ENCODE data around the gene LSM4.

The LSM4 gene

DNA sequence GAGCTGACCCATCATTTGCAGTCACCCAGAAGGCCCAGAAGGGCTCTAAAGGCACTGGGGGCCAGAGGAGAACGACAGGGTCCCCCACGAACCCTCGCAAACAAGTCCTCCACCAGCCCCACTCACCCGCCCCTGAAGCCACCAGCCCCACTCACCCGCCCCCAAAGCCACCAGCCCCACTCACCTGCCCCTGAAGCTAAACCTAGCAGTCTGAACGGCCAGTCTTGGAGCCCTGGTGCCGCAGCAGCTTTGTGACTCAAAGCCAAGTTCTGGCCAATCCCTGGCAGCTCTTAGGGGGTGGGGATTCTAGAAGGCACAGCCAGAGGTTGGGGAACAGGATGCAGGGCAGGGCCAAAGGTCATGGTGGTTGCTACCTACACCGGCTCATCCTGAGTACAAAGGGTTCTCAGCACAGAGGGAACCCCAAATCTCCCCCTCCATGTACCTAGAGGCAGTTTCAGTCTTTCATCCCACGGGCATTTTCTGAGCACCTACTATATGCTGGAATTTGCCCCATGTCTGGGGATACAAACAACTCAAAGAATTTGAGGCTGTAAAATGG, 48.6 kb downstream of the LSM4 start, which contains the start of gene IQCN:
IQCN (minus strand) TSS at position 234 of the 562 bp plus-strand sequence. CDS start 4,974 bp downstream, outside the sequence.
- peak; percentile 39 for DNase-seq

DNA sequence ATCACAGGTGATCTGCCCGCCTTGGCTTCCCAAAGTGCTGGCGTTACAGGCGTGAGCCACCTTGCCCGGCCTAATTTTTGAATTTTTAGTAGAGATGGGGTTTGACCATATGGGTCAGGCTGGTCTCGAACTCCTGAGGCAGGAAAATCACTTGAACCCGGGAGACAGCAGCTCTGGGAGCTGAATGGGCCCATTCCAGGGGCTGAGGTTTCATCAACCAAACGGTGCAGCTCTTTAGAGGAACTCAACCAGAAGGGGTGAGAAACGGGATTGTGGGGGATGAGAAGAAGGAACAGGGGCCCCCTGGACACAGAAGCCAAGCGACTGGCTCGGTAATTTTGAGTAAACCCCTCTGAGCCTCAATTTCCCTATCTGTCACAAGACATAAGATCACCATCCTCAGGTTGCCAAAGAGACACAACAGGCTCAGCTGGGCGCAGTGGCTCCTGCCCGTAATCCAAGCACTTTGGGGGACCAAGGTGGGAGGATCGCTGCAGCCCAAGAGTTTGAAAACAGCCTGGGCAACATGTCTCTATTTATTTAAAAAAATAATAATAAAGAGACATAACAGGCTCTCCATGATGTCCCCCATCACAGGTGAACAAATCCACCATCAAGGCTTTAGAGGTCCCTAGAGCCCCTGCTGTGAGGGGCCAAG, 49.2 kb downstream of the LSM4 start:
- DNase-seq: no peak

DNA sequence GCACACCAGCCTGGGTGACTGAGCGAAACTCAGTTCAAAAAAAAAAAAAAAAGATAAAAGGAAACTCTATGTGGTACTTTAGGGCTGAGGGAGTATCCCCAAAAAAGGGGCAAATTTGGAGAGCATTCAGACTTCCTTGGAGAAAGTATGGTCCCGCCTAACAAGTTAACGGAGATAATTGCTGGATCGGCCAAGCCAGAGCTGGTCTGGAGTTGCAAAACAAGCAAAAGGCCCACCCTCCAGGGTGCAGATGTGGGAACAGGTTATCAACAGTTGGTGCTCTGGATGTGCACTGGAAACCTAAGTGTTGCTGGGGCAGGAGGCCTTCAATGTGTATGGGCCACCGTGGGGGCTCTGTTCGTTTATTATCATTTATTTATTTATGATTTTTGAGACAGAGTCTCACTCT, 51.4 kb downstream of the LSM4 start:
- DNase-seq: no peak

DNA sequence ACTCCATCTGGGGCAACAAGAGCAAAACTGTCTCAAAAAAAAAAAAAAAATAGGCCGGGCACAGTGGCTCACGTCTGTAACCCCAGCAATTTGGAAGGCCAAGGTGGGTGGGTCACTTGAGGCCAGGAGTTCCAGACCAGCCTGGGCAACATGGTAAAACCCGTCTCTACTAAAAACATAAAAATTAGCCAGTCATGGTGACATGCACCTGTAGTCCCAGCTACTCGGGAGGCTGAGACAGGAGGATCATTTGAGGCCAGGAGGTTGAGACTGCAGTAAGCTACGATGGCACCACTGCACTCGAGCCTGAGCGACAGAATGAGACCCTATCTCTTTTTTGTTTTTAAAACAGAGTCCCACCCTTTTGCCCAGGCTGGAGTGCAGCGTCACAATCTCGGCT, 52.5 kb downstream of the LSM4 start:
- DNase-seq: no peak

DNA sequence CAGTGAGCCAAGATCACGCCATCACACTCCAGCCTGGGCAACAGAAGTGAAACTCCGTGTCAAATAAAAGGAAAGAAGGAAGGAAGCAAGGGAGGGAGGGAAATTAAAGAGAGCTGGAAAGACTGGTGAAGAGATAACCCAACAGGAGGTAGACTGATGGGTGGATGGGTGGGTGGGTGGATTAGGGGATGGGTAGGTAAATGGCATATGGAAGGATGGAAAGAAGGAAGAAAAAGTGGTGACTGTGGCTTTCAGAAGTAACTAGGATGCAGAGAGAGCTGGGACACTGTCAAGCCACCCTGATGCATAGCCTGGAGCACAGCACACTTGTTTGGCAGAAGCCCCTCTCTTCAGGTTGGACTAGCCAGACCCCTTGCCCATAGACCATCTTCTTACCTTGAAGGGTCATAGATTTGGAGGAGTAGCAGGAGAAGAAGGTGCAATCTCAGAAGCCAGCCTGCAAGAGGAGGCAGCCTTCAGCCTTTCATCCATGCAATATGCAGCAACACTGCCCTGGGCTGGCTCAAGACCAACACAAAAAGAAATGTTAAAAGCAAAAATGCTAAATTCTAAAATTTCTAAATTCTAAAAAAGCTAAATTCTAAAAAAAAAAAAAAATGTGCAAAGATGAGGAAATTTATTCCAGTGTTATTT, 53.7 kb downstream of the LSM4 start:
- no peak for DNase-seq

DNA sequence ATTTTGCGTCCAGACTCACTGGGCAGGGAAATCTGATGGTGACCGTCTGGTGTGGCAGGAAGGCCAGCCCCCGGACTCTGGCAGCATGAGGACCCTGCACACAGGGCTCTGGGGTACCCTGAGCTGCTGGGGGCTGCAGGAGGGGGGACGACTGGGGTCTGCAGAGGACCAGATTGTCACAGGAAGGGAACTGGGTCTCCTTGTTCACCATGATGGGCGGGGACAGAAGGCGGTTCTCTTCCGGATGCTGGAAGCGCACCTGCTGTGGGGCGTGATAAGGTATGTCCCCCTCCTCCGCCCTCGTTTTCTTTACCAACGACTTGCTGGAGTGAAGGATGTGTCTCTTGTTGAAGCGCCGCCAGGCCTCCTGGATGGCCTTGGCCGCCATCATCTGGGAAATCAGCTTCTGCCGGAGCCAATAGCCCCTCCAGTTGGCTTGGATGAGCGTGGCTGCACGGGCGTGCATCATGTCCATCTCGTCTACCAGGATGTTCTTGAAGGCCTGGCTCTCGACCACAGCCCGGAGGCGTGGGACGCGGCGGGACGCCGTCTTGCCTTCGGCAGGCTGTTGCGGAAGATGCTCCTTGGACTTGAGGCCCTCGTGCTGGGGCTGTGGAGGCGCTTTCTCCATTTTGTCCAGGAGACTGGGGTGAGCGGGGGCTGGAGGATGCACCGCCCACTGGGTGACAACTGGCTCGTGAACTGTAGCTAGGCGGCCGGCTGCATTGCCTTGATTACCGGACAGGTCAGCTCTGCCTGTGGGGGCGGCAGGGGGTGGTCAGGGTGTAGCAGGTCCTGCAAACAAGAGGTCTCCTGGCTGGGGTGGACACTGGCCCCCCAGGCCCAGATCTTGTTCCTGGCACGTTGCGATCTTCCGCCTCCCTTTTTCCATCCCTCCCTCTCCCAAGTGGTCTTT, 55.8 kb downstream of the LSM4 start:
- no peak for DNase-seq

DNA sequence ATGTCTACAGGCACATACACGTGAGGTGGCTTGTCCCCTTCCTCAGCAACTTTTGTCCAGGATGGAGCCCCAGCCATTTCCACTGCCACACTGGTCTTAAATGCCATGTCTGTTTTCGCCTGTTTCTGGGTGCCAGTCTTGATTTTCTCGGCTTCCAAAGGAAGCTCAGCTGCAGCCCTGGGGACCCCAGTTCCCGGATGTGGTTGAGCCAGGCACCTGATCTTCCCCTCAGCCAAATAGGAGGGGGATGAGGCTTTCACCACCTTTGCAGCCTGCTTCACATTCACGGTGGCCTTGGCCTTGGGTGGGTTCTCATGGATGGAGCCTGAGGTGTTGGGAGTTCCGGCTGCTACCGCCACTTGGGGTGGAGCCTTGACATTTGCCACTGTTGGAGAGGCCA, 57.3 kb downstream of the LSM4 start:
- DNase-seq: no peak

DNA sequence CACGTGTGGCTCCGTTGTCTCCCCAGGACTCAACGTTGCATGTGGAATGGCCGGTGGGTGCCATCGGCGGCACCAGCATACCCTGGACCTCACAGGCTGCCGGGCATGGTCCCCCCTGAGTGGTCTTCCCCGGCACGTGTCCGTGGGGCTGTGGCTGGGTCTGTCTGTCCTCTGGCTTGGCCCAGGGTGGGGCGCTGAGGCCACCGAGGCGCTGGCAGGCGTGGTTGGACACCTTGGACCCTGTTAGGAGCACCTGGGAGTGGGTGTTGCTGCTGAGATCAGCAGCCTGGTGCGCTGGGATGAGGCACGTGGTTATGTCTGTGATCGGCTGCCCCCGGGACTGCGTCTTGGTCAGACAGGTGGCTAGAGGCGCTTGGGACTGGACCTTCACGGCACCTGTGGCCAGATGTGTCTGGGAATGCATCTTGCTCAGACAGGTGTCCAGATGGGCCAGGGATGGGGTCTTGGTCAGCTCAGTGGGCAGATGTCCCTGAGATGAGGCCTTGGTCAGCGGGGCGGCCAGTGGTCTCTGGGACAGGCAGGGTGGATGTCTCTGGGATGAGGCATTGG, 57.8 kb downstream of the LSM4 start:
- no peak for DNase-seq

DNA sequence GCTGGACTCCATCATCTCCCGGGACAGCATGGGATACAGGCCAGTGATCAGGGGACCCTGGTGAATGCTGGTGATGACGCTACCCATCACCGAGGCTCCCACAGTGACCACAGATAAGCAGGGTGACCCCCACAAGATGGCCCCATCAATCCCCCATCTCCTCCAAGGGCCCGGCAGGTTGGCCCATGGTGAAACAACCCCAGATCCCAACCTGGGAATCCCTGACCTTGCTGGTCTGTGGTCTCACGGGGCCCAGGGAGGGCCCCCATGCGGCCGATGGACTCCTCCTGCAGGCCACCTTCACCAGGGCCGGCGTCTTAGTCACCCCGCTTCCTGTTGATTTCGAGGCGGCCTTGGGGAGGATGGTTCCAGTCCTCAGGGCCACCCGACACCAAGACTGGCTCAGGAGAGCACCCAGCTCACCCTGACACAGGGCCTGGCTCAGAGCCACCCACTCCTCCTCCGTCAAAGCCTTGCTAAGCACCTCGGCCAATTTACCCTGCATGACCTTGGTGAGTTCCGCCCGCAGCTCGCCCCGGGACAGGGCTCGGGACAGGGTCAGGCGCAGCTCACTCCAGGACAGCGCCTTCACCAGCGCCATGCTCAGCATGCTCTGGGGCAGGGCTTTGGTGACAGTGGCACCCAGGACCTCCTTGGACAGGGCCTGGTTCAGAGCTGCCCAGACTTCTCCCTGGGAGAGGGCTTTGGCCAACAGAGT, 58.6 kb downstream of the LSM4 start:
- no peak for DNase-seq

DNA sequence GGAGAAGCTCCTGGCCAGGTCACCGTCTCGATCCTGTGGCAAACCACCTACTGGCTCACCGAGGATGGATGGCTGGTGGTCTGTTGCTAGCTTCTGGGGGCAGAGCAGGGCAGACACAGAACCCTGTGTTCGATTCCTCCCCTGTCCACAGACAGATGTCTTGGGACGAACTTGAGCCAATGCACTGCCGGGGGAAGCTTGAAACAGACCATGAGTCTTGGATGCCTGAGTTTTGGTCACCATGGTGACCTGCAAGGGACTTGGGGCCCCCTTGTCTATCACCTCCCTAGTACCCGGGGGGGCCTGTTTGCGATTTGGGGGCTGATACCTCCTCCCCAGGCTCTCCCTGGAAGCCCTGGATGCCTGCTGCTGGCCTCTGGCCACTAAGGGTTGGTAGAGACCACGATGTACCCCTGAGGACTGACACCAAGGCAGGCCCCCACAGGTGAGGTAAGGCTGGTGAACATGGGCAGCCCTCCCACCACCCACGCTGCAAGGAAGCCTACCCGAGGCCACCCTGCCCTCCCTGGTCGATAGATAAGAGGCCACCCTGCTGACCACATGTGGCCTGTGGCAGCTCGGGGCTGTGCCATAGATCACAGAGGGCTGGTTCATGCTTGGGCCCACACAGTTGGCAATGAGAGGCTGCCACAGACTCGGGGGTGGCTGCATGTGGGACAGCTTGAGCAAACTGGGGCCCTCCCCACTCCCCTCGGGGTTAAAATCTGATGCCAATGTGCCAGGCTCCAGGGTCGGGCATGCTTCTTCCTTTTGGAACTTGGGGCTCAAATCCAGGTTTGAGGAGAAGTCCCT, 59.3 kb downstream of the LSM4 start:
- DNase-seq: no peak

DNA sequence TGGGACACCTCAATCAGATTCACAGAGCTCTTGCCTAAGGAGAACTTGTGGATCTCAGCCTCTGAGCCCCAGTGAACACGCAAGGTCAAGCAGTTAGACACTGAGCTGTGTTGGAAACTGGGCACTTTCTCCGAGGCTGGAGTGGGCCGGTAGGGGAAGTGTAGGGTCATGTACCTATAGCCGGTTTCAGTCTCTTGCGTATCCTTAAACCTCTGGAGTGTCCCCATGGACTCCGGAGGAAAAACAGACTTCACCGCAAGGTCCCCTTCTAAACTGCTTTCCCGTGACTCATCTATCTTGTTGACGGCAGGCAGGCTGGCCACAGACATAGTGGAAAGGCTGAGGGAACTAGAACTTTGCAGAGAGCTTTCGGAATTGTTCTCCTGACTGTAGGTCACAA, 60.0 kb downstream of the LSM4 start:
- DNase-seq: no peak

DNA sequence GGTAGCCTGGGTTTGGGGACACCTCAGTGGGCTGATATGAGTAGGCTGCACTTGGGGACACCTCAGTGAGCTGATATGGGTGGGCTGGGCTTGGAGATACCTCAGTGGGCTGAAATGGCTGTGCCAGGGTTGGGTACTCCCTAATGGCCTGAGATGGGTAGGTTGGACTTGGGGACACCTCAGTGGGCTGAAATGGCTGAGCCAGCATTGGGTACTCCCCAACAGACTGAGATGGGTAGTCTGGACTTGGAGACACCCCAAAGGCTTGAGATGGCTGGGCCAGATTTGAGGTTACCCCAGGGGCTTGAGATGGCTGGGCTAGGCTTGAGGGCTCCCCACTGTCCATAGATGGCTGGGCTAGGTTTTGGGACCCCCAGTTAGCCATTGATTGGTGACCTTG, 60.7 kb downstream of the LSM4 start:
- DNase-seq: no peak

DNA sequence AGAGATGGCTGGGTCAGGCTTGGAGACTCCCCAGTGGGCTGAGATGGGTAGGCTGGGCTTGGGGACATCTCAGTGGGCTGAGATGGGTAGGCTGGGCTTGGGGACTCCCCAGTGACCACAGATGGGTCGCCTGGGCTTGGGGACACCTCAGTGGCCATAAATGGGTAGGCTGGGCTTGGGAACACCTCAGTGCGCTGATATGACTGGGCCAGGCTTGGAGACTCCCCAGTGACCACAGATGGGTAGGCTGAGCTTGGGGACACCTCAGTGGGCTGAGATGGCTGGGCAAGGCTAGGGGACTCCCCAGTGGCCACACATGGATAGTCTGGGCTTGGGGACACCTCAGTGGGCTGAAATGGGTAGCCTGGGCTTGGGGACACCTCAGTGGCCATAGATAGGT, 61.4 kb downstream of the LSM4 start:
- DNase-seq: no peak

DNA sequence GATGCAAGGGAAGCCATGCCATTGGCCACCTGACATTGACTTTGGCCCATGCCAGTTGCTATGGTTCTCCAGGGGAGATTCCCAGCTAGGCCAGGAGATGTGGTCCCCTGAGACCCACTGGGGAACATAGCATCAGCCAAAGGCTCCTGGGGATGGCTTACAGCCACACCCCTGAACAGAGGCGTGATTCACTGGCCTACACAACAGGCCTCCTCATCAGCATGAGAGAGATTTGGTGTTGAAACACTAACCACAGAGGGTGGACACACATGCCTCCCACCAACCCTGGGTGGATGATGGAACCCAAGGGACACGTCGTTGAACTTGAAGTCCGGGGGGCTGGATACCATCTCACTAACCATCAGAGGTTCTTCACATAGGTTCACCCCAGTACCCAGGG, 63.0 kb downstream of the LSM4 start:
- DNase-seq: no peak

DNA sequence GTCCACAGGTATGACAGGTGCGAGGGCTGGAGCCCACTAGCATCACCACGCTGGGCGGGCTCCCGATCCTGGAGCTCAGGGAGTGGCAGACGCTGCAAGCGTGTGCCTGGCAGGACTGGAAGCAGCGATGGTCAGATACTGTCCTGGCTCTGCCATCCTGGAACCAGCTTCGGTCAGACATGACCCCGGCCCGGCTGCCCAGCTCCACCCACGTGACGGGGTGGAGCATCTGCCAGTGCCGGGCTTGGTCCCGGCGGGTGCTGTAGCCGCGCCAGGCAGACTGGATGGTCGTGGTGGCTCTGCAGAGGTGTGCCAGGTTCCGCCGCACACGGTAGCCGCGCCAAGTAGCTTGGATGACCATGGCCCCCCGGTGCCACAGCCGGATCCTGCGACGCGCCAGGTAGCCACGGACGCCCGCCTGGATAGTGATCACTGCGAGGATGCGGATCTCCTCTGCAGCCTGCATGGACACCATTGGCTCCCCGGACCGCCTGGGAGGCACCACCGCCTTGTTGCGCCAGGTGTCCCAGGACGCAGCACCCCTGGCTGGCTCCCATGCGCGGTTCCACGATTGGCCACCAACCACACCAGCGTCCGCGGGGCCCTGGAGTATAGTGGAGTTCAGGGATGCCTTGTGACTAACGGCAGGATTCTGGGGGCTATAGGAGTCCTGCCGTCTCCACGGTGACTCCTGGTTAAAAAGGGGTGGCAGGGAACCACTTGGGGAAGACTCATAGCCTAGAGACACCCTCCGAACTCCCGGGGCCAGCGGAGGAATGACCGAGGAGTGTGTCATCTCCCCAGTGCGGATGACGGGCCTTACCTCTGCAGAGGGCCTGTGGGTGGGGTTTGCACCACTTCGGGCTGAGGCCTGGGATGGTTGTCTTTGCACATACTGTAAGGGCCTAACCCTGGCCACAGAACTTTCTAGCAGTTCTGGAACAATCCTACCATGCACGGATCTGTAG, 65.1 kb downstream of the LSM4 start:
- DNase-seq: no peak

Data from activated CD4-positive, alpha-beta T cell treated with anti-CD3 and anti-CD28 coated beads, Interleukin-2, Interleukin-6, amounts not matched to agents 100 ng/mL and 50 ng/mL, durations not matched to agents 16 hours and 8 hours (primary cell).